ENCODE measurements around the gene SFN. TPM values are rescaled to one million over a fixed set of nuclear protein-coding genes. Genes with fewer than 3 reads are reported as not detected.

SFN gene
- total RNA-seq, 1 donor from 2014 or later, result 83.8 TPM

GRCh38 chr1:26894263-26894662 is 31.3 kb downstream of the SFN start:
- H3K36me3 ChIP-seq, result peaks cover 65% of the 10 kb centered on the region
- H3K4me1 ChIP-seq, result peaks cover 6% of the 10 kb centered on the region
- H3K27me3 ChIP-seq, result no peaks in the 10 kb centered on the region
- H3K4me3 ChIP-seq, result no peak overlapping the region
- H3K27ac ChIP-seq, result no peak overlapping the region
- DNase-seq (no peak), ATAC-seq (no peak)
- intact Hi-C loops (cut with DNase I), result no loop called here
- no peaks in the 10 kb centered on the region for H3K9me3 ChIP-seq
- TF ChIP-seq, protein P1, sequence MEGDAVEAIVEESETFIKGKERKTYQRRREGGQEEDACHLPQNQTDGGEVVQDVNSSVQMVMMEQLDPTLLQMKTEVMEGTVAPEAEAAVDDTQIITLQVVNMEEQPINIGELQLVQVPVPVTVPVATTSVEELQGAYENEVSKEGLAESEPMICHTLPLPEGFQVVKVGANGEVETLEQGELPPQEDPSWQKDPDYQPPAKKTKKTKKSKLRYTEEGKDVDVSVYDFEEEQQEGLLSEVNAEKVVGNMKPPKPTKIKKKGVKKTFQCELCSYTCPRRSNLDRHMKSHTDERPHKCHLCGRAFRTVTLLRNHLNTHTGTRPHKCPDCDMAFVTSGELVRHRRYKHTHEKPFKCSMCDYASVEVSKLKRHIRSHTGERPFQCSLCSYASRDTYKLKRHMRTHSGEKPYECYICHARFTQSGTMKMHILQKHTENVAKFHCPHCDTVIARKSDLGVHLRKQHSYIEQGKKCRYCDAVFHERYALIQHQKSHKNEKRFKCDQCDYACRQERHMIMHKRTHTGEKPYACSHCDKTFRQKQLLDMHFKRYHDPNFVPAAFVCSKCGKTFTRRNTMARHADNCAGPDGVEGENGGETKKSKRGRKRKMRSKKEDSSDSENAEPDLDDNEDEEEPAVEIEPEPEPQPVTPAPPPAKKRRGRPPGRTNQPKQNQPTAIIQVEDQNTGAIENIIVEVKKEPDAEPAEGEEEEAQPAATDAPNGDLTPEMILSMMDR (IDR thresholded peaks at IDR 0.05), result no peak

DNA sequence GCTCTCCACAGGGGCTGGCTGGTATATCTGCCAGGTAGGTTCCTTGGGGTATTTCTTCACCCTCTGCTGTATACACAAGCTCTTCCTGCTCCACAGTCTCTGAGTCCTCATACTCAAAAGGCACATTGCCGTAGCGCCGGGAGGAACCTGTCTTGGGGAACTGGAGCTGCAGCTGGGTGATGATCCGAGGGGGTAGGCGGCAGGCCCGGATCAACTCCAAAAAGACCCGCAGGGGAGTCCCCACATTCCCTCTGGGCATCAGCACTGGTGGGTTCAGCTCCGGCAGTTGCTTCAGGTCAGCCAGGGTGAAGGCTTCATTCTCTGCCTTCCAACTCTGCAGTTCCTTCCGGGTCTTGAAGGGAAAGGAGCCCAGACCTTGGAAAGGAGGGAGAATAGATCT is 34.4 kb downstream of the SFN start:
- H3K4me1 ChIP-seq, result peaks cover 12% of the 10 kb centered on the region
- intact Hi-C loops (cut with DNase I), result no loop called here
- H3K36me3 ChIP-seq, result peaks cover 58% of the 10 kb centered on the region

GRCh38 chr1:26900001-26900814 is 37.3 kb downstream of the SFN start, which contains the start of gene GPATCH3:
Gene GPATCH3 (minus strand): TSS chr1:26900467. CDS start chr1:26900442, 25 bp downstream.
- Histone ChIP-seq H3K27ac (peak within 1 kb of the TSS; percentile 88), H3K4me3 (peak within 1 kb of the TSS; percentile 99), H3K4me1 (peaks cover 12% of the 10 kb centered on the region), H3K36me3 (peaks cover 29% of the 10 kb centered on the region), H3K27me3 (no peaks in the 10 kb centered on the region), H3K9me3 (no peaks in the 10 kb centered on the region)
- ATAC-seq (peak; percentile 94), DNase-seq (peak; percentile 94)
- intact Hi-C loops (cut with DNase I), result no loop called here
- TF ChIP-seq, protein P1 (IDR thresholded peaks at IDR 0.05), result no peak

More for the DNA sequence above, 34.4 kb downstream of the SFN start:
- Histone ChIP-seq H3K9me3 (no peaks in the 10 kb centered on the region), H3K4me3 (no peak overlapping the region), H3K27me3 (no peaks in the 10 kb centered on the region), H3K27ac (no peak overlapping the region)
- DNase-seq (no peak), ATAC-seq (no peak)
- TF ChIP-seq, protein P1 (IDR thresholded peaks at IDR 0.05), result no peak

DNA sequence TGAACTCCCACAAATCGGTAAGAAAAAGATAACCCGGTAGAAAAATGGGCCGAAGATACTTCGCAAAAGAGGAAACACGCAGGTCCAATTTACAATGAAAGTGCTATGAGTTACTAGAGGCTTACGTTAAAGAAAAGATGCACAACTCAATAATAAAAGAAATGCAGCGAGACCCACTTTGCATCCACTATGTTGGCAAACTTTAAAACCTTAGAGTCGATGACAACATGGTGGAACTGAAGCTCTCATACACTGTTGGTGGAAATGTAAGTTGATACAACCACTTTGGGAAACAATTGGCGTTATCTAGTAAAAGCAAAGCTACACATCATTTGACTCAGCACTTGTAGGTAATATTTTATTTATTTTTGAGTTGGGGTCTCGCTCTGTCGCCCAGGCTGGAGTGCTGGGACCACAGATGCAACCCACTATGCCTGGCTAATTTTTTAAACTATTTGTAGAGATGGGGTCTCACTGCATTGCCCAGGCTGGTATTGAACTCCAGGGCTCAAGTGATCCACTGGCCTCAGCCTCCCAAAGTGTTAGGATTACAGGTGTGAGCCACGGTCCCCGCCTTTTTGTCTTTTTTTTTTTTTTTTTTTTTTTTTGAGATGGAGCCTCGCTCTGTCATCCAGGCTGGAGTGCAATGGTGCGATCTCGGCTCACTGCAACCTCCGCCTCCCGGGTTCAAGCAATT is 38.0 kb downstream of the SFN start:
- H3K4me3 ChIP-seq, result peak overlapping the region; percentile 99
- no peaks in the 10 kb centered on the region for H3K9me3 ChIP-seq
- intact Hi-C loops (cut with DNase I), result no loop called here
- no peaks in the 10 kb centered on the region for H3K27me3 ChIP-seq
- DNase-seq, result no peak
- ATAC-seq, result no peak
- peaks cover 12% of the 10 kb centered on the region for H3K4me1 ChIP-seq
- TF ChIP-seq, protein P1 (IDR thresholded peaks at IDR 0.05), result no peak
- H3K27ac ChIP-seq, result peak overlapping the region; percentile 88
- H3K36me3 ChIP-seq, result peaks cover 22% of the 10 kb centered on the region

- no peaks in the 10 kb centered on the region for H3K9me3 ChIP-seq
- no peak overlapping the region for H3K4me3 ChIP-seq
- no peak for DNase-seq
- H3K27ac ChIP-seq, result no peak overlapping the region
- H3K36me3 ChIP-seq, result no peaks in the 10 kb centered on the region
- ATAC-seq, result peak; percentile 78
- TF ChIP-seq, protein P1 (IDR thresholded peaks at IDR 0.05), result no peak
- peaks cover 4% of the 10 kb centered on the region for H3K4me1 ChIP-seq
- no peaks in the 10 kb centered on the region for H3K27me3 ChIP-seq
- intact Hi-C loops (cut with DNase I), result no loop called here
Measured at GRCh38 chr1:26907071-26907917, 44.3 kb downstream of the SFN start.

Data from upper lobe of right lung (tissue), 1 donor.